GM18511 (cell line): ENCODE results near the gene NSMF.
"Not testable (repeated sequence)": the region's sequence is repeated elsewhere in the genome, so short reads cannot be mapped to it uniquely, and the experiment has no call there.

ENCODE experiments used
- ATAC-seq: cut with Tn5 transposase; IDR thresholded peaks from one replicate; pipeline ENCODE4 v1.9.1; 2021; ENCODE audit warnings: mild to moderate bottlenecking, moderate library complexity; ENCODE audit not compliant: unreplicated experiment

NSMF gene

GRCh38 chr9:137477778-137478612 lies 18.9 kb upstream of the NSMF start:
- ATAC-seq, result no peak

- ATAC-seq, result no peak
These were observed 17.7 kb upstream of the NSMF start for GRCh38 chr9:137476856-137477255.

- ATAC-seq, result no peak
These were observed 16.5 kb upstream of the NSMF start for GRCh38 chr9:137475666-137476065.

GRCh38 chr9:137474271-137474670 lies 15.1 kb upstream of the NSMF start:
- no peak for ATAC-seq

- ATAC-seq, result no peak
These were observed 11.7 kb upstream of the NSMF start for GRCh38 chr9:137470785-137471184.

GRCh38 chr9:137467896-137468295 lies 8.8 kb upstream of the NSMF start:
- ATAC-seq, result no peak

GRCh38 chr9:137467161-137467581 lies 8.0 kb upstream of the NSMF start:
- no peak for ATAC-seq

GRCh38 chr9:137466389-137467085 lies 7.4 kb upstream of the NSMF start:
- ATAC-seq, result not testable (repeated sequence)

- no peak for ATAC-seq
These were observed 6.7 kb upstream of the NSMF start for GRCh38 chr9:137465720-137466388.

GRCh38 chr9:137465000-137465719 lies 6.0 kb upstream of the NSMF start:
- ATAC-seq, result no peak

GRCh38 chr9:137464291-137464999 lies 5.3 kb upstream of the NSMF start:
- no peak for ATAC-seq

GRCh38 chr9:137463931-137464290 lies 4.8 kb upstream of the NSMF start:
- no peak for ATAC-seq

- no peak for ATAC-seq
These were observed 4.1 kb upstream of the NSMF start for GRCh38 chr9:137462986-137463930.

- no peak for ATAC-seq
These were observed 3.4 kb upstream of the NSMF start for GRCh38 chr9:137462396-137462985.

- peak; percentile 52 for ATAC-seq
These were observed 2.7 kb upstream of the NSMF start for GRCh38 chr9:137461663-137462395.

- ATAC-seq, result no peak
These were observed 2.2 kb upstream of the NSMF start for GRCh38 chr9:137461316-137461662.

GRCh38 chr9:137460363-137461315 lies 1.5 kb upstream of the NSMF start:
- no peak for ATAC-seq
